Upper lobe of left lung (tissue), 6 donors: ENCODE measurements around the gene SNAI1. TPM values are rescaled to one million over a fixed set of nuclear protein-coding genes. Genes with fewer than 3 reads are reported as not detected.

Experiments
- ATAC-seq, 2 donors: fragments of 200-7000 bp; cut with Tn5 transposase; one replicate each; pipeline ENCODE4 v1.9.1; 2022; ENCODE audit warnings: mild to moderate bottlenecking in 2 of 2, moderate library complexity in 2 of 2; ENCODE audit not compliant: low FRiP score in 2 of 2
- DNase-seq, 2 donors: peaks; one replicate each; pipeline ENCODE4 v3.0.0-alpha.2; 2019 to 2020
- H3K27ac ChIP-seq, 4 donors: fragments of 200-600 bp; sonication (generic); one replicate each; pipeline ENCODE4 v1.5.1; 2016 to 2019
- H3K27me3 ChIP-seq, 4 donors: fragments of 200-600 bp; sonication (generic); one replicate each; pipeline ENCODE4 v1.5.1; 2017 to 2019
- H3K36me3 ChIP-seq, 4 donors: fragments of 200-600 bp; sonication (generic); one replicate each; pipeline ENCODE4 v1.5.1; 2016 to 2019
- H3K4me1 ChIP-seq, 4 donors: fragments of 200-600 bp; sonication (generic); one replicate each; pipeline ENCODE4 v1.5.1; 2018 to 2019
- H3K4me3 ChIP-seq, 4 donors: fragments of 200-600 bp; sonication (generic); one replicate each; pipeline ENCODE4 v1.5.1; 2017 to 2019; ENCODE audit warnings: mild to moderate bottlenecking in 2 of 4, moderate library complexity in 1 of 4
- H3K9me3 ChIP-seq, 4 donors: fragments of 200-600 bp; sonication (generic); one replicate each; pipeline ENCODE4 v1.5.1; 2018 to 2019
- CTCF ChIP-seq, 6 experiments: fragments of 450-650 bp in 4 of 6; fragments of 200-600 bp in 2 of 6; sonication (generic) in 2 of 6; IDR thresholded peaks; one replicate each; pipeline ENCODE4 v1.5.1; 2016 to 2019; ENCODE audit warnings: antibody characterized with exemption in 6 of 6
- EP300 ChIP-seq, 4 donors: sonication (generic); formaldehyde crosslinking; IDR thresholded peaks; one replicate each; pipeline ENCODE4 v1.5.1; 2017; ENCODE audit warnings: antibody characterized with exemption in 4 of 4, control low read depth in 2 of 4
- POLR2A ChIP-seq, 4 donors: fragments of 450-650 bp; IDR thresholded peaks; one replicate each; pipeline ENCODE4 v1.5.1; 2016 to 2017; ENCODE audit warnings: antibody characterized with exemption in 4 of 4, mild to moderate bottlenecking in 2 of 4
- POLR2AphosphoS5 ChIP-seq, 2 donors: sonication (generic); formaldehyde crosslinking; IDR thresholded peaks; one replicate each; pipeline ENCODE4 v1.5.1; 2017; ENCODE audit warnings: antibody characterized with exemption in 2 of 2
- WGBS, 2 donors: methylation state at CpG; one replicate each; pipeline ENCODE4 v1.1.5; 2017 to 2018; 5-methylcytosine and 5-hydroxymethylcytosine counted together
- total RNA-seq, 6 donors: library from RNA; depleted of rRNA in 4 of 6; stranded (reverse); fragments of >200 nt in 4 of 6; gene quantifications; one replicate each; pipeline versions ENCODE4 v1.1.0 to v1.2.1, GENCODE V29; 2016 to 2021
- donor health status: DM: no; HTN: no; CAD: no; lungs with moderate emphysema.
- donor health status: DM: no; HTN: yes; CAD: no; lungs with severe emphysema.

Gene SNAI1
- 10 to 100 TPM in 1 of 6 donors, 1 to 10 TPM in 5; 3.9 to 11.0 (median 5.1) TPM for total RNA-seq

DNA sequence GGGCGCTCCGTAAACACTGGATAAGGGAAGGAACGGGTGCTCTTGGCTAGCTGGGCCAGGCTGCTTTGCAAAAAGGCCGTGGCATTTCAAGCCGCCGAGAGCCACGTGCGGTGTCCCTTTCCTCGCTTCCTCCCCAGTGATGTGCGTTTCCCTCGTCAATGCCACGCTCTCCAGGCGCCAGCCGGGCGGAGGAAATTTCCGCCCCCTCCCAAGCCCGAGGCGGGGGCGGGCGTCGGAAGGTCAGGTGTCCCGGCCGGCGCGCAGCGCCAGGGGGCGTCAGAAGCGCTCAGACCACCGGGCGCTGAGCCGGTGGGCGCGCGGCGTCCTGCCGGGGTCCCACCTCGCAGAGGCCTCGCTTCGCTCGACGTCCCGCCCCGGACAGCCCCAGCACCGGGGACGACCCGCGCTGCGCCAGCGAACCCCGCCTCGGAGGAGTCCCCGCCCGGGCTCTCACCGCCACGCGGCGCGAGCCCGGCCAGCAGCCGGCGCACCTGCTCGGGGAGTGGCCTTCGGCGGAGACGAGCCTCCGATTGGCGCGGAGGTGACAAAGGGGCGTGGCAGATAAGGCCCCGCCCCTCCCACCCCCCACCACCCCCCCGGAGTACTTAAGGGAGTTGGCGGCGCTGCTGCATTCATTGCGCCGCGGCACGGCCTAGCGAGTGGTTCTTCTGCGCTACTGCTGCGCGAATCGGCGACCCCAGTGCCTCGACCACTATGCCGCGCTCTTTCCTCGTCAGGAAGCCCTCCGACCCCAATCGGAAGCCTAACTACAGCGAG, at the start of gene SNAI1:
TSS of gene SNAI1 (plus strand) at position 635 of the 777 bp plus-strand sequence. CDS start at position 715, 80 bp downstream.
- H3K27ac ChIP-seq = peak within 1 kb of the TSS; percentile 71 to 90 (median 86)
- H3K27me3 ChIP-seq = peaks cover 0 to 7% (median 0%) of the 10 kb centered on the region in 4 donors
- peaks cover 25 to 59% (median 29%) of the 10 kb centered on the region in 4 donors for H3K4me1 ChIP-seq
- H3K36me3 ChIP-seq = peaks cover 0 to 23% (median 0%) of the 10 kb centered on the region in 4 donors
- H3K4me3 ChIP-seq = peak within 1 kb of the TSS; percentile 40 to 63 (median 51)
- DNase-seq (peak; percentile 84 to 94), ATAC-seq (peak; percentile 84 to 89)
- H3K9me3 ChIP-seq = no peaks in the 10 kb centered on the region
- WGBS, 2 donors = 0 to 13% methylated on average over 3 to 51 of the region's 90 CpGs
- peak in 3 of 4 donors; percentile 40 to 84 (median 80) for TF ChIP-seq POLR2A (IDR thresholded peaks at IDR 0.05)
- peak; percentile 38 to 93 (median 79) for TF ChIP-seq CTCF (IDR thresholded peaks at IDR 0.05)
- TF ChIP-seq POLR2AphosphoS5 (IDR thresholded peaks at IDR 0.05) = peak; percentile 95 to 98
- TF ChIP-seq EP300 (IDR thresholded peaks at IDR 0.05) = peak in 1 of 4 donors; percentile 12

DNA sequence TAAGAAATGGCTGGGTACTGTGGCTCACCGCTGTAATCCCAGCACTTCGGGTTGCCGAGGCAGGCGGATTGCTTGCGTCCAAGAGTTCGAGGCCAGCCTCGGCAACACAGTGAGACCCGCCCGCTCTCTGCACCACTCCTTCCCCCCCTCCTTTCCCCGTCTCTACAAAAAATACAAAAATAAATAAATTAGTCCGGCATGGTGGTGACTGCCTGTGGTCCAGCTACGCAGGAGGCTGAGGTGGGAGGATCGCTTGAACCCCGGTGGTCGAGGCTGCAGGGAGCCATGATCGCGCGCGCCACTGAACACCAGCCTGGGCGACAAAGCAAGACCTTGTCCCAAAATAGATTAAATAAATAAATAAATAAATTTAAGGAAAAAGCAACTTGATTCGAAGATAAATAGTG, 47.0 kb upstream of the SNAI1 start:
- no peak for DNase-seq
- peak overlapping the region; percentile 10 to 90 (median 88) for H3K4me3 ChIP-seq
- no peak for TF ChIP-seq CTCF (IDR thresholded peaks at IDR 0.05)
- TF ChIP-seq POLR2A (IDR thresholded peaks at IDR 0.05) = no peak
- no peak for TF ChIP-seq POLR2AphosphoS5 (IDR thresholded peaks at IDR 0.05)
- TF ChIP-seq EP300 (IDR thresholded peaks at IDR 0.05) = no peak
- no peak for ATAC-seq
- H3K4me1 ChIP-seq = peaks cover 30 to 44% (median 32%) of the 10 kb centered on the region in 4 donors
- H3K36me3 ChIP-seq = peaks cover 0 to 11% (median 0%) of the 10 kb centered on the region in 4 donors
- H3K27ac ChIP-seq = peak overlapping the region; percentile 92 to 97 (median 96)
- WGBS, 2 donors = 38 to 41% methylated on average over 21 of the region's 21 CpGs
- peaks cover 0 to 2% (median 0%) of the 10 kb centered on the region in 4 donors for H3K27me3 ChIP-seq
- no peaks in the 10 kb centered on the region for H3K9me3 ChIP-seq

- Histone ChIP-seq H3K27ac (peak within 1 kb of the TSS; percentile 92 to 97 (median 96)), H3K27me3 (peaks cover 0 to 2% (median 0%) of the 10 kb centered on the region in 4 donors), H3K9me3 (no peaks in the 10 kb centered on the region), H3K4me1 (peaks cover 30 to 50% (median 34%) of the 10 kb centered on the region in 4 donors), H3K4me3 (peak within 1 kb of the TSS; percentile 71 to 90 (median 88)), H3K36me3 (peaks cover 0 to 17% (median 2%) of the 10 kb centered on the region in 4 donors)
- WGBS, 2 donors = 0 to 2% methylated on average over 31 to 63 of the region's 79 CpGs
- TF ChIP-seq EP300 (IDR thresholded peaks at IDR 0.05) (peak in 1 of 4 donors; percentile 64), POLR2A (IDR thresholded peaks at IDR 0.05) (peak in 3 of 4 donors; percentile 76 to 96 (median 96)), CTCF (IDR thresholded peaks at IDR 0.05) (peak in 1 of 6 experiments; percentile 13), POLR2AphosphoS5 (IDR thresholded peaks at IDR 0.05) (peak; percentile 97 to 99)
- DNase-seq = peak; percentile 91 to 99
- peak; percentile 96 to 98 for ATAC-seq
Observed at GRCh38 chr20:49936153-49937026, 46.4 kb upstream of the SNAI1 start, which contains the start of gene RNF114. Gene RNF114 (plus strand): TSS chr20:49936397. CDS start chr20:49936413, 16 bp downstream.

DNA sequence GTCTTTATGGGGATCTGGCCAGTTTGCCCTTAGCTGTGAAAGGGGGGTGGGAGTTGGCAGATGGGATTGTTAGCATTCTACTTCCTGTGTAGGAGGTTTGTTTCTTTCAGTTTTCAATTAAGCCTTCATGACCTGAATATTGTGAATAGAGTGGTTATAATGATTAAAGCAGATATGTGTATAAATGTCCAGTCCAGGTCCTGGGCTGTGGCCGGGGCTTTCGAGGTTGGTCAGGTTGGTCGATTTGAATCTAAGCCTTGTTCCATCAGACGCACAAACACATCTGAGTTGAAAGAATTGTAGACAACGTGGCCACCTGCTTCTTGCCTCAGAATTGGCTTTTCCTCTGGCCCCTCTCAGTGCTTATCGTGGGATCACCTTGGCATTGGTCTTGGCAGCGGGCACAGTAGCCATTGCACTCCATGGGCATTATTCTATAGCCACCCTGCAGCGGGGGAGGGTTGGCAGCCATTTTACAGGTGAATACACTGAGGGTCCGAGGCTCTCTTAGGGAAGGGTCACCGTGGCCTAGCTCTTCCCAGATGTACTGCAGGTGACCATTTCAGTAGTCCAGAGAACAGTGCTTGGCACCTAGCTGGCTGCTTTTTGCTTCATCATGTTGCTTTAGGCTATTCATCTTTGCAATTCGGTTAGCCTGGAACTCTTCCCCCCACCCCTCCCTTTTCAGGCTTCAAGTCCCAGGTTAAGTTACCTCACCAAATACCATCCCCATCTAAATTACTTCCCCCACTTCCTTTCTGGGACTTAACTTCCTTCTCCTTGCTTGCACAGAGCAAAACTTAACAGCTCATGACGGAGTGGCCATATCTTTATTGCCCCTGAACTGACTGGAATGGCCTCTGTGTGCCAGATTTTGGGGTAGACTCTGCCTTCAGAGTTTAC, 45.5 kb upstream of the SNAI1 start:
- ATAC-seq (peak in 1 of 2 donors; percentile 58), DNase-seq (no peak)
- Histone ChIP-seq H3K27ac (peak overlapping the region; percentile 92 to 97 (median 96)), H3K27me3 (peaks cover 0 to 2% (median 0%) of the 10 kb centered on the region in 4 donors), H3K4me3 (peak overlapping the region; percentile 71 to 90 (median 88)), H3K36me3 (peaks cover 0 to 24% (median 9%) of the 10 kb centered on the region in 4 donors), H3K4me1 (peaks cover 30 to 58% (median 38%) of the 10 kb centered on the region in 4 donors), H3K9me3 (no peaks in the 10 kb centered on the region)
- WGBS, 2 donors = 8 to 13% methylated on average over 10 to 12 of the region's 12 CpGs
- TF ChIP-seq CTCF (IDR thresholded peaks at IDR 0.05) (no peak), EP300 (IDR thresholded peaks at IDR 0.05) (no peak), POLR2A (IDR thresholded peaks at IDR 0.05) (no peak), POLR2AphosphoS5 (IDR thresholded peaks at IDR 0.05) (no peak)
